B cell (primary cell): ENCODE measurements around the gene CRTC3.

Experiments used
- CTCF ChIP-seq: fragments of 200-600 bp; IDR thresholded peaks from one replicate; pipeline ENCODE4 v1.8.0; 2022; ENCODE audit warnings: antibody characterized with exemption, mild to moderate bottlenecking
- EZH2 ChIP-seq: IDR thresholded peaks from 2 replicates; pipeline ENCODE4 v1.6.1; 2012; ENCODE audit warnings: borderline replicate concordance, low read depth, mild to moderate bottlenecking, moderate library complexity, low read length; ENCODE audit not compliant: insufficient read depth, poor library complexity, severe bottlenecking

GRCh38 chr15:90550919-90551318, 21.2 kb downstream of the CRTC3 start:
- TF ChIP-seq CTCF, result no peak
- TF ChIP-seq EZH2, result no peak
